SU-DHL-6 (cell line): ENCODE measurements around the gene STRN3.
"Not testable (repeated sequence)": the region's sequence is repeated elsewhere in the genome, so short reads cannot be mapped to it uniquely, and the experiment has no call there.

Experiments used
- H2AFZ ChIP-seq: fragments of 200-600 bp; sonication (generic); 2 replicates; pipeline ENCODE4 v1.6.1; 2014; ENCODE audit warnings: low read depth, mild to moderate bottlenecking, moderate library complexity, mixed read lengths, antibody characterized with exemption, low read length; ENCODE audit not compliant: severe bottlenecking
- H3F3A ChIP-seq: fragments of 200-600 bp; shearing (Covaris generic); 2 replicates; pipeline ENCODE4 v1.6.0; 2016; ENCODE audit warnings: antibody characterized with exemption, mild to moderate bottlenecking; ENCODE audit not compliant: insufficient read depth
- H3K27ac ChIP-seq: fragments of 200-600 bp; sonication (generic); 2 replicates; pipeline ENCODE4 v1.5.1; 2016; ENCODE audit warnings: low read depth, mild to moderate bottlenecking, low read length, moderate library complexity, mixed read lengths
- H3K27me3 ChIP-seq: fragments of 200-600 bp; sonication (generic), shearing (Covaris generic); 2 replicates; pipeline ENCODE4 v1.6.0; 2014; ENCODE audit warnings: mild to moderate bottlenecking, low read length
- H3K36me3 ChIP-seq: fragments of 200-600 bp; sonication (generic); 2 replicates; pipeline ENCODE4 v1.6.1; 2014; ENCODE audit warnings: mild to moderate bottlenecking, low read length, mixed read lengths
- H3K4me2 ChIP-seq: fragments of 300-600, 200-600 bp; shearing (Covaris generic), sonication (generic); 2 replicates; pipeline ENCODE4 v1.6.0; 2014; ENCODE audit warnings: low read length, low read depth, mild to moderate bottlenecking; ENCODE audit not compliant: poor library complexity, severe bottlenecking
- H3K4me3 ChIP-seq: fragments of 200-600 bp; sonication (generic); 2 replicates; pipeline ENCODE4 v1.5.1; 2014; ENCODE audit warnings: antibody characterized with exemption, low read length, mild to moderate bottlenecking, mixed read lengths; ENCODE audit not compliant: insufficient read depth, poor library complexity, severe bottlenecking
- H3K79me2 ChIP-seq: fragments of 200-600 bp; sonication (generic); 2 replicates; pipeline ENCODE4 v1.6.1; 2014; ENCODE audit warnings: mild to moderate bottlenecking, low read length, moderate library complexity; ENCODE audit not compliant: insufficient read depth
- H3K9ac ChIP-seq: fragments of 200-600 bp; sonication (generic); 2 replicates; pipeline ENCODE4 v1.7.0; 2014; ENCODE audit warnings: mild to moderate bottlenecking, low read length
- H3K9me2 ChIP-seq: fragments of 200-600 bp; sonication (generic); replicated peaks from 2 replicates; pipeline ENCODE4 v1.6.1; 2014; ENCODE audit warnings: low read length; ENCODE audit not compliant: insufficient read depth
- H3K9me3 ChIP-seq: fragments of 200-600 bp; sonication (generic); 2 replicates; pipeline ENCODE4 v1.6.1; 2014; ENCODE audit warnings: low read length, mixed read lengths; ENCODE audit not compliant: insufficient read depth
- H4K20me1 ChIP-seq: fragments of 200-600 bp; sonication (generic); 2 replicates; pipeline ENCODE4 v1.6.1; 2014; ENCODE audit warnings: low read depth, mild to moderate bottlenecking, antibody characterized with exemption, low read length, moderate library complexity, mixed read lengths
- CTCF ChIP-seq: fragments of 200-600 bp; sonication (generic); IDR thresholded peaks from one replicate; pipeline ENCODE4 v1.5.1; 2017; ENCODE audit warnings: antibody characterized with exemption, mild to moderate bottlenecking, low read length, moderate library complexity; ENCODE audit not compliant: insufficient read depth, poor library complexity, severe bottlenecking
- EZH2phosphoT487 ChIP-seq: fragments of 200-600 bp; sonication (generic), shearing (Covaris generic); conservative IDR thresholded peaks from 2 replicates; pipeline ENCODE4 v1.6.1; 2018; ENCODE audit warnings: mild to moderate bottlenecking, antibody characterized with exemption, low read length, moderate library complexity, mixed read lengths

STRN3 gene

GRCh38 chr14:31070431-31070830 is 44.3 kb upstream of the STRN3 start:
- H3K27ac ChIP-seq: no peak overlapping the region
- no peak overlapping the region for H2AFZ ChIP-seq

GRCh38 chr14:31069343-31069742 is 43.2 kb upstream of the STRN3 start:
- no peaks in the 10 kb centered on the region for H3F3A ChIP-seq
- H3K9ac ChIP-seq: no peak overlapping the region
- TF ChIP-seq EZH2phosphoT487 (no peak), CTCF (no peak)

More at GRCh38 chr14:31070431-31070830, 44.3 kb upstream of the STRN3 start:
- Histone ChIP-seq H3K9ac (no peak overlapping the region), H3K27me3 (no peaks in the 10 kb centered on the region), H3K4me2 (no peak overlapping the region), H3F3A (no peaks in the 10 kb centered on the region), H4K20me1 (no peaks in the 10 kb centered on the region), H3K79me2 (no peaks in the 10 kb centered on the region), H3K4me3 (no peak overlapping the region), H3K36me3 (no peaks in the 10 kb centered on the region), H3K9me2 (no peaks in the 10 kb centered on the region), H3K9me3 (no peaks in the 10 kb centered on the region)
- TF ChIP-seq EZH2phosphoT487: no peak
- no peak for TF ChIP-seq CTCF

GRCh38 chr14:31068235-31068634 is 42.1 kb upstream of the STRN3 start:
- H3K79me2 ChIP-seq: no peaks in the 10 kb centered on the region
- H3K36me3 ChIP-seq: no peaks in the 10 kb centered on the region
- no peak overlapping the region for H3K9ac ChIP-seq
- TF ChIP-seq CTCF: no peak
- H3K4me3 ChIP-seq: no peak overlapping the region
- H3K9me2 ChIP-seq: no peaks in the 10 kb centered on the region
- H4K20me1 ChIP-seq: no peaks in the 10 kb centered on the region
- no peak overlapping the region for H3K27ac ChIP-seq
- no peaks in the 10 kb centered on the region for H3K9me3 ChIP-seq
- no peaks in the 10 kb centered on the region for H3F3A ChIP-seq
- no peak overlapping the region for H2AFZ ChIP-seq
- no peaks in the 10 kb centered on the region for H3K27me3 ChIP-seq
- H3K4me2 ChIP-seq: no peak overlapping the region

More at GRCh38 chr14:31069343-31069742, 43.2 kb upstream of the STRN3 start:
- no peaks in the 10 kb centered on the region for H3K79me2 ChIP-seq
- no peaks in the 10 kb centered on the region for H3K36me3 ChIP-seq
- H3K9me2 ChIP-seq: no peaks in the 10 kb centered on the region
- no peak overlapping the region for H3K27ac ChIP-seq
- no peak overlapping the region for H3K4me2 ChIP-seq
- no peaks in the 10 kb centered on the region for H3K27me3 ChIP-seq
- H3K9me3 ChIP-seq: no peaks in the 10 kb centered on the region
- no peaks in the 10 kb centered on the region for H4K20me1 ChIP-seq
- H2AFZ ChIP-seq: no peak overlapping the region
- H3K4me3 ChIP-seq: no peak overlapping the region

- H3K27me3 ChIP-seq, H3K9me3 ChIP-seq, H3K4me2 ChIP-seq, H4K20me1 ChIP-seq, H3K27ac ChIP-seq, H3F3A ChIP-seq, H3K9me2 ChIP-seq, H3K36me3 ChIP-seq, H3K79me2 ChIP-seq, H3K4me3 ChIP-seq, H2AFZ ChIP-seq, H3K9ac ChIP-seq: not testable (repeated sequence)
Measured at GRCh38 chr14:31062908-31063307, 36.7 kb upstream of the STRN3 start.
